Endothelial cell of umbilical vein (primary cell): ENCODE measurements around the gene LPCAT3.

ENCODE experiments used
- CTCF ChIP-seq, 2 donors: IDR thresholded peaks; 1 replicate in 1 of 2; 2 replicates in 1 of 2; pipeline ENCODE4 v1.5.1; 2011; ENCODE audit warnings: low read length in 2 of 2, mild to moderate bottlenecking in 2 of 2, moderate library complexity in 2 of 2, control low read depth in 1 of 2, inconsistent platforms in 1 of 2, low read depth in 1 of 2; ENCODE audit not compliant: insufficient read depth in 1 of 2; ENCODE audit errors: extremely low read depth in 1 of 2
- EZH2 ChIP-seq: IDR thresholded peaks from 2 replicates; pipeline ENCODE4 v1.6.1; 2012; ENCODE audit warnings: borderline replicate concordance, low read depth, mild to moderate bottlenecking, moderate library complexity, low read length, inconsistent platforms; ENCODE audit not compliant: severe bottlenecking
- FOS ChIP-seq: IDR thresholded peaks from 2 replicates; pipeline ENCODE4 v1.6.1; 2011; ENCODE audit warnings: mild to moderate bottlenecking, low read length, moderate library complexity, borderline replicate concordance; ENCODE audit not compliant: insufficient read depth
- MAX ChIP-seq: IDR thresholded peaks from 2 replicates; pipeline ENCODE4 v1.6.1; 2011; ENCODE audit not compliant: insufficient read depth, insufficient read length
- POLR2AphosphoS5 ChIP-seq: IDR thresholded peaks from 2 replicates; pipeline ENCODE4 v1.6.1; 2012; ENCODE audit warnings: low read depth, mild to moderate bottlenecking, control low read depth, low read length, moderate library complexity; ENCODE audit not compliant: insufficient read depth

GRCh38 chr12:6967651-6968100 is 50.6 kb downstream of the LPCAT3 start:
- TF ChIP-seq CTCF (IDR thresholded peaks at IDR 0.05; ENCODE audit: extremely low read depth in 1 of 2, insufficient read depth in 1 of 2, low read depth in 1 of 2, low read length in 2 of 2) (no peak), MAX (no peak), EZH2 (no peak), FOS (no peak), POLR2AphosphoS5 (no peak)
